CD4-positive, alpha-beta T cell treated with Interleukin-12 subunit alpha and Interleukin-12 subunit beta, for 1 hour (primary cell): ENCODE results near the gene STAB2.
"Not testable (repeated sequence)": the region's sequence is repeated elsewhere in the genome, so short reads cannot be mapped to it uniquely, and the experiment has no call there.

Source experiments
- DNase-seq: peaks from one replicate; pipeline ENCODE4 v3.0.0-alpha.2; 2020

The STAB2 gene

DNA sequence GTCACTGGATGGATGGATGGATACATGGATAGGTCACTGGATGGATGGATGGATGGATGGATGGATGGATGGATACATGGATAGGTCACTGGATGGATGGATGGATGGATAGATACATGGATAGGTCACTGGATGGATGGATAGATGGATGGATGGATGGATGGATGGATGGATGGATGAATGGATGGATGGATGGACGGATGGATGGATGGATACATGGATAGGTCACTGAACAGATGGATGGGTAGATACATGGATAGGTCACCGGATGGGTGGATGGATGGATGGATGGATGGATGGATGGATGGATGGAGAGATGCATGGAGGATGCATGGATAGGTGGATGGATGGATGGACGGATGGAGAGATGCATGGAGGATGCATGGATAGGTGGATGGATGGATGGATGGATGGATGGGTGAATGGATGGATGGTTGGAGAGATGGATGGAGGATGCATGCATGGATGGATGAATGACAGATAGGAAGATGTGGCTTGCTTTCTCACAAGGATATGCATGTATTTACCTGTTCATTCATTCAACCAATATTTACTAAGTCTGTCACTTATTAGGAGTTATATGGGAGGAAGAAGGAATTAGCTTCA lies 66.6 kb downstream of the STAB2 start:
- DNase-seq, result not testable (repeated sequence)

DNA sequence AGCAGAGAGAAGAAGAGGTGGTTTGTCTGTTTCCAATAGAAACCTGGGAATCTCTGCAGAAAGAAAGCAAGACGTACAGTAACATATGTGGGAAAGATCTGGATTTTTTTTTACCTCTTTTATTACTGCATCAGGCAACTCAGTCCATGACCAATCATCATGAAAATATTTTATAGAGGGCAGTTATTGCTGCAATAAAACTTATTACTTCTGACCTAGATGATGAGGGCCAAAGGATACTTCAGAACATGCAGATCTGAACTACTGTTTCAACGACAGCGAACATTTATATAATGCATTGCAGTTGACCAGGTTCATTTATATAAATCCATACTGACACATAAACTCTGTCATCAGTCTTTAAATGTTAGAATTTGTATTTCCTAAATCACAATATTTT lies 67.7 kb downstream of the STAB2 start:
- no peak for DNase-seq

DNA sequence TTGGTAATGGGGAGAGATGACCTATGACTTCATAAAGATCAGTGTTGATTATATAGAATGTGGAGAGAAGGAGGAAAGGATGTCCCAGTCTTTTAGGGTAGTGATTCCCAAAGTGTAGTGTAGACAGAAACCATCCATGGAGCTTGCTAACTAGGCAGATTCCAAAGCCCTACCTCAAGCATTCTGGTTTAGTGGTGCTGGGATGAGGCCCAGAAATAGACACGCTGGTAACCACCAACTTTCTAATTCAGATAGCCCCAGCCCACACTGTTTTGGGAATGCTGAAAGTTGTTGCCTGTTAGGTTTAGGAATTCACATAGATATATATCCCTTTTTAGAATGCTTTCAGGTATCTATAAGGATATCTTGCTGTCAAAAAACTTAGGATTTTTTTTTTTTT lies 69.2 kb downstream of the STAB2 start:
- no peak for DNase-seq

DNA sequence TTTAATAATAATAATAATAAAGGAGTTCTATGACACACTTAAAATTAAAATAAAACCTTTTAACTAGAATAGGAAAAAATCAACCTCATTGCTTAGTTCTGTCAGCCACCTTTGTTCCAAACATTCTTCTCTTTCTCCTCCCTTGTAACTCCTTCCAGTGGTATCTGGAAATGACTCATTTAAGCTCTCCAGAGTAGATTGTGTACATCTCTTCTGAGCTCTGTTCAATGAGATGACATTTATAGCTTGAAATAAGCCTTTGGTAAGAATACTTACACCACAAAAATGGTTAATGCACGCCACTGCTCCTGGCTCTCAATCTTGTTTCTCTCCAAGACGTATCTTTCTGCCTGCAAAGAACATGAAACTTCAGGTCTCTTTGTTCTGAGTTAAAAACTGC lies 70.3 kb downstream of the STAB2 start:
- no peak for DNase-seq

DNA sequence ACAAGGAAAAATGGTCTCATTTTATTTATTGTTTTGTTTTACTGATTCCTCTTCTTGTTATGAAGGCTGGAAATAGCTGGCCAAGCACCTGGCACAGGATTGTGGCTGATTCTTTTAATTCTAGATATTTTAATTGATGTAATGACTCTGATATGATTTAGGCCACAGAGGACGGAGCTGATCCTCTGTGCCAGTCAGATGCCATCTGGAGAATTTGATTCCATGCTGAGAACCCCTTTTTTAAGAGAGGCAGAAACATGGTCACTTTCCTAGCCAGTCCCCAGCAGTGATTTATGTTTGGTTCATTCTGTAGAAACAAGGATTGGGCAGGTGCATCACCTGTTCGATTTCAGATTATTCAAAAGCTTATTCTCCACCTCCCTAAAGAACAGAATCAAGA lies 77.6 kb downstream of the STAB2 start:
- no peak for DNase-seq

DNA sequence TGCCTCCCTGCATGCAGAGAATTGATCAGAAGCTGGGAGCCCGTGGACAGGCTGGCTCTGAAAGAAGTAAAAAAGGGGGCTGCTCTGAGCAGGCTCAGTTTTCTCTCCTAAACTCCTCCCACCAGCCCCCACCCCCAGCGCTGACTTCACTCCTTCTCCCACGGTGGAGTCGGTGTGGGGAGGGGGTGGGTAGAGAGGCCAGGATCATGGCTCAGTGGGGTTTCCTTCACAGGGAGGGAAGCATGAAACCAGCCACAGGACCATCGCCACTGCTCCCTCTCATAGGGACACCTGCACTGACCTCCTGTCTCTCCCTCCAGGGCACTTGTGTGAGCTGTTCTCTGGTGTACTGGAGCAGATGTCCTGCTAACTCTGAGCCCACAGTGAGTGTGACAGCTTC lies 78.9 kb downstream of the STAB2 start:
- DNase-seq, result no peak

DNA sequence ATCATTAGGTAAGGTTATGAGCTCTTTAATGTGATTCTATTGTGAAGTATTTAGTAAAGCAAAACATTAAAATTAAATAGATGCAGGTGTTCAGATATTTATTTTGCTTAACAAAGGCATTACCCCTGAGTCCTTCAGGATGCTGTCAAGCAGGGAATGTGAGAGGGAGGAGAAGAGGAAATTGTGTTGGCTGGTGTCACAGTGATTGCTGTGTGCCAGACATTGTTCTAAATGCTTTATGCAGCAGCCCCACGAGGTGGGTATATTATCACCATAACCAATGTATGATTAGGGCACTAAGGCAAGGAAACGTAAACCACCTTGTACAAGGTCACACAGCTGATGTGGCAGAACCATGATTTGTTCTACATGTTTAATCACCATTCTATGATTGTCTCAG lies 80.1 kb downstream of the STAB2 start:
- no peak for DNase-seq

DNA sequence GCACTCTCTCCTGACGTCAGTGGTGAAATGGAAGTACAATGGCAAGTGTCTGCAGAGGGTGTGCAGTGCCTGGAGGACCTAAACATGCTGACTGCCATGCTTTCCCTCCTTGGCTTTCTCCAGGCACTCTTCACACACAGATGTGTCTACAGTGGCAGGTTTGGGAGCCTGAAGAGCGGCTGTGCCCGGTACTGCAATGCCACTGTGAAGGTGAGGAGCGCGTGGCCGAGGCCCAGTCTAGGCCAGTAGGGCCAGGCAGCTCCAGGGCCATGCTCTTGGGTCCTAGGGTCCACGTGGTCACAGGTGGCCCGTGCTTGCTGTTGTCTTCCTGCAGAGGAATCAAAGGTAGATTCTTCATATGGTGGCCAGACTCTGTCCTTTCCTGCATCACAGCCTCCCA lies 81.4 kb downstream of the STAB2 start:
- DNase-seq, result no peak

DNA sequence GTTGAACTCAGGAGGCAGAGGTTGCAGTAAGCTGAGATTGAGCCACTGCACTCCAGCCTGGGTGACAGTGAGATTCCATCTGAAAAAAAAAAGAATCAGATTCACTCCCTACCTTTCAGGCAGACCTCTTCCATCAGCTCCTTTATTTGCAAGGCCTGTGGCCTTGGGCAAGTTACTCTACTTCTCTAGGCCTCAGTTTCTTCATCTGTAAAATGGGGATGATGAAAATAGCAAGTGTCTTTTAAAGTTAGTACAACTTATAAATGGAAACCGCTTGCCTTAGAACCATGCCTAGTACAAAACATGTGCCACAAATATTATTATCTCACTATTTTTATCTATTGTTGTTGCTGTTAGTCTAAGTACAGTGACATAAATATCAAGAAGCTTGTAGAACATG lies 84.3 kb downstream of the STAB2 start:
- DNase-seq, result no peak

DNA sequence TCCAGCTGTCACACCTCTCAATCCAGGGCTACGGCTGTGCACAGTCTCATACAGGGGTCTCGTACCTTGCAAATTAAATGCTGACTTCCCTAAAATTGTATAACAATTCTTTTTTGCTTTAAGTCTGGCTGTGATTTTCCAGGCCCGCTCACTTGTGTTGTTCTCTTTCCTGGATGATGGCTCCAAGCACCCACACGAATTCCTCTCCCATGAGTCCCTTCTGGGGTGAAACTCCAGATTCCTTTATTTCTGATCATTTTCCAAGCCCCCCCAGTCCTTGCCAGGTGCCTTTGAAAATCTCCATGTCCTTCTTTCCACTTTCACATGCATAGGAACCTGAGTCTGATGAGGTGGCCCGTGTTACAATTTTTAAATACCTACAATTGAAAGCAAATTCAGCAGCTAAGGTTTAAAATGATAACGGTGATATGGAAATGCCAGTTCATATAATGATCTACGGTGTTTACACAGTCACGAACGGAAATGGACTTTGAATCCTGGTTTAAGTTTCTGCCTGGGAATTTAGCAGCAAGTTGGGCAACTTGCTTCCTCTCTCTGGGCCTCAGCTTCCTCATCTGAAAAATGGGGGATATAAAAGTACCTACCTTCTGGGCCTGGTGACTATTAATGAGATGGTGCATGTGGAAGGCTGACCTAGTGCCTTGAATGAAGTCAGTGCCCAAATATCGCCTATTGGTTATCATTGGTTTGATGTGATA lies 85.5 kb downstream of the STAB2 start:
- no peak for DNase-seq

DNA sequence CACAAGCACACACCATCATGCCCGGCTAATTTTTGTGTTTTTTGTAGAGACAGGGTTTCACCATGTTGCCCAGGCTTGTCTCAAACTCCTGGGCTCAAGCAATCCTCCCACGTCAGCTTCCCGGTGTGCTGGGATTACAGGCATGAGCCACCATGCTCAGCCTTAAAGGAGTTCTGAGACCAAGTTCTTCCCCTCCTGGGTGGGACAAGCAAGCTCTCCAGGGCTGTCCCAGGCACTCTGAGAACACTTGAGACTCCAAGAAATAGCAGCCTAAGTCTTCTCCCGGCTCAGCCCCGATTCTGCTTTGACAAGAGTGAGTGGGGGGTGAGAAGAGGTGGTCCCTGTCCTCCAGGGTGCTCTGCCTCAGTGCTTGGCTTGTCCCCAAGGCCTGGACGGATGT lies 86.4 kb downstream of the STAB2 start:
- no peak for DNase-seq

DNA sequence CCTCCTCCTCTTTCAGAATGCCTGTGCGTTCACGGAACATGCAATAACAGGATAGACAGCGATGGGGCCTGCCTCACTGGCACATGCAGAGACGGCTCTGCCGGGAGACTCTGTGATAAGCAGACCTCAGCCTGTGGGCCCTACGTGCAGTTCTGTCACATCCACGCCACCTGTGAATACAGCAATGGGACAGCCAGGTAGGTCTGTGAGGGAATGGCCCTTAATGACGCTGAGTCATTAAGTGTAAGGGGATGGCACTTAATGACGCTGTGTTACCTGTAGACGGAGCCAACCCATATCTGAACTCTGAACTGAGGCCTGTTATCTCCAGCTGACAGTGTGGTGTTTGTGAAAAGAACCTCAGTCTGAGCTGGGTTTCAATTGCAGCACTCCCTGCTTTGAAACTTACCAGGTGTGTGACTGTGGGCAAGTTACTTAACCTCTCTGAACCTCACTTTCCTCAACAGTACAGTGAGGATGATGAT lies 86.9 kb downstream of the STAB2 start:
- DNase-seq, result no peak

DNA sequence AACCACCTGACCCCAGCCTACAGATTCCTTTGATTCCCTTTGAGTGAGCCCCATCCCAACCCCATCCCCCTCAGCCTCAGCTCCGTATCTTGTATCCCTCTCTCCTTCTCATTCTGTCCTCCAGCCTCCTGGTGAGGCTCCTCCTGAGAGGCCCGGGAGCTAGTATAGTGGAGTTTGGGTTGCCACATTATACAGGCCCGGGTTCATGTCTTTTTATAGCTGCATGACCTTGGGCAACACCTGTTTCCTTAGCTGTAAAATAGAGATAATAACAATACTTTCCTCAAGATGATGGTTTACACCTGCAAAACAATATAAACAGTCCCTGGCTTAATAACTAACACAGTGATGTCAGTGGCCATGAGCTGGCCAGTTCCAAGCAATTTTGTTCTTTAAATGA lies 89.8 kb downstream of the STAB2 start:
- no peak for DNase-seq

DNA sequence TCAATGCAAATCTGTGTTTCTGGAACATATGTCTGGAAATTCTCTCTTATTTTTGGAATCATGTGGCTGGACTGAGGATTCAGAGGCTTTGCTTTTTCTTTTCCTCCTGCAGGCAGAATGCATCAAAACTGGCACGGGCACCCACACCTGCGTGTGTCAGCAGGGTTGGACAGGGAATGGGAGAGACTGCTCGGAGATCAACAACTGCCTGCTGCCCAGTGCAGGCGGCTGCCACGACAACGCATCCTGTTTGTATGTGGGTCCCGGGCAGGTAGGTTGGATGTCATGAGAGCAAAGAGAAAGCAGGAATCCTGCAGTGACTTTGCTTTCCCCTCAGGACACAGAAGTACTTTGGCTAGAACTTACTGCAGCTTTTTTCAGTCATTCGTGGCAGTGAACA lies 90.3 kb downstream of the STAB2 start:
- no peak for DNase-seq

DNA sequence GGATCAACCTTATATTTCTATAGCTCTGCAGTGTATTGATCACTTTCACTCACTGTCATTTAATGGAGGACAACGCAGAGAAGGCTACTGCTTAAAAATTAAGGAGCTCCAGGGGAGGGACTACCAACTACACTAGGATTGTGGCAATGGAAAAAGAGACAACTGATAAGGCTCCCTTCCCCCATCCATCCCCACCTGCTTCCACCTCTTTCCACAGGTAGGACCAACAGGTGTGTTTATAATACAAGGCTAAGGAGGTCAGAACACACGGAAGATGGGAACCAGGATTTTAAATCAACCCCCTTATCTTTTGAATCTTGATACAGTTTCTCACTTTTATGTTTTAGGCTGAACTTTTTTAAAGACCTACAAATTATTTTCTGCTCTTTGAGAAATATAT lies 90.8 kb downstream of the STAB2 start:
- DNase-seq, result no peak

DNA sequence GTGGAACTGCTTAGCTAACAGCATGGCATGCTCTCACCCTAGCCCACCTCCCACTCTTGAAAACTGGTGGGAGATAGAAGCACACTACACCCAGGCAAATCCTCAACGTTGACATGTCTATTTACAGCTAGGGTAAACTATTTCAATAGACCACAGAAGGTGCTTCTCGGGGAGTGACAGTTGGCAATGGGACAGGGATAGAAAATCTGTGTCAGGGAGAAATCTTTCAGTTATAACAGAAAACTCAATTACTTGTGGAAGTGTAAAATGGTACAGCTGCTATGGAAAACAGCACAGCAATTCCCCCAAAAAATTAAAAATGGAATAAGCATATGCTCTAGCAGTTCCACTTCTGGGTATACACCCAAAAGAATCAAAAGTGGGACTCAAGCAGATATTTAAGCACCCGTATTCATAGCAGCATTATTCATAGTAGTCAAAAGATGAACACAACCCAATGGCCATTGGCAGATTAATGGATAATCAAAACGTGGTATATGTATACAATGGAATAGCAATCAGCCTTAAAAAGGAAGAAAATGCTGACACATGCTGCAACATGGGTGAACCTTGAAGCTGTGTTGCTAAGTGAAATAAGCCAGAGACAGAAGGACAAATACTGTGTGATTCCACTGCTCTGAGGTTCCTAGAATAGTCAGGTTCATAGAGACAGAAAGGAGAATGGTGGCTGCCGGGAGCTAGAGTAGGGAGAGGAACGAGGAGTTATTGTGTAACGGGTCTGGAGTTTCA lies 92.5 kb downstream of the STAB2 start:
- no peak for DNase-seq

DNA sequence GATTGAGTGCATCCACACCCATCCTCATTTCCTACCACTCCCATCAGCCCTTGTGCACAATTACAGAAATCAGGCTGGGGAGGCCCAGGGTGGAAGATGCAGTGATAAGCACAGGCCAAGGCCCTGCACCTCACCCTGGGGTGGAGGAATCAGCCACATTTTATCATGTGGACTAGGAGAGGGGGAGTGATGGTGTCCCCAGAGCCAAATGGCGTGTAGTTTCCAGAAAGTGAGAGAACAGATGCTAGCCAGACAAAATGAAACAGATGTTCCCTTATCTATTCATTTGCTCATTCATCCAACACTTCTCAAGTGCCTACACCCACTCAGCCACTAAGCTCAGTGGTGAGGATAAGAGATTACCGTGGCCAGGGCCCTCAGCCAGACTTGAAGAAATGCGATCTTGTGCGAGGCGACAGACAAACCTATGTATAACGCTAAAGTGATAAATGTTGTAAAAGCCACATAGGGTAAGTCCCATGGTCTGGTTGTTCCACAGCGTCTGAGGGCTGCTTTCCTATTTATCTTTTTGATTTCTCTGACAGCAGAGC lies 93.6 kb downstream of the STAB2 start:
- no peak for DNase-seq

DNA sequence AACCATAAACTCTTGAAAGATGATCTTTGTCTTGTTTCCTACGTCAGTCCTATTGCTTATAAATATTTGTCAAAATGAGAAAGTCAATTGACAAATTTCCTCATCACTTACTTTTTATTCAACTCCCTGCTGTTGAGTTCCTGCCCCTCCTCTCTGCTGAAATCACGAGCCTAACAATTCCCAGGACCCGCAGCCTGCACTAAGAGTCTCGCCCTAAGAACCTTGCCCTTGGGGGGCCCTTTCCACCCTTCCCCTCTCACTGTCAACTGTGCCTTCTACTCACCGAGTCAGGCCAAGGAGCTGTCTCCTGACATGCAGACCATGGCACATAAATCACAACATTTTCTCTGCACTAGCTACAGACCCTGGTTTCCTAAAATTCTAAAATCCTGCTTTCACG lies 99.0 kb downstream of the STAB2 start:
- DNase-seq, result no peak

DNA sequence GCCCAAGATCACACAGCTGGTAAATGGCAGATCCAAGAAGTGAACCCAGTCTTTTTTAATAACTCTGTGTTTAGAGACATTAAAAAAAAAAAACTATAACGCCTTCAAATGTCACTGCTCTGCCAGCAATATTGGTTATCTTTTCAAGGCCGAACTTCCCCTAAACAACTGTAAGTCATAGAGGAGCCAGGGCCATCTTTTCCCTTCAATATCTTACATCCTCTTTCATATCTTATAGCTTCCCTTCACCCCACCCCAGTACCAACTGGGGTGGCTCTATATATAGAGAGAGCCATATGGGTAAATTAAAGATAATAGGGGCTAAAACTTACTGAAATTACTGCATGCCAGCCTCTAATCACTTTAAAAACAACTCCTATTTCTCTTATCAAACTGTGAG lies 100.2 kb downstream of the STAB2 start:
- no peak for DNase-seq

DNA sequence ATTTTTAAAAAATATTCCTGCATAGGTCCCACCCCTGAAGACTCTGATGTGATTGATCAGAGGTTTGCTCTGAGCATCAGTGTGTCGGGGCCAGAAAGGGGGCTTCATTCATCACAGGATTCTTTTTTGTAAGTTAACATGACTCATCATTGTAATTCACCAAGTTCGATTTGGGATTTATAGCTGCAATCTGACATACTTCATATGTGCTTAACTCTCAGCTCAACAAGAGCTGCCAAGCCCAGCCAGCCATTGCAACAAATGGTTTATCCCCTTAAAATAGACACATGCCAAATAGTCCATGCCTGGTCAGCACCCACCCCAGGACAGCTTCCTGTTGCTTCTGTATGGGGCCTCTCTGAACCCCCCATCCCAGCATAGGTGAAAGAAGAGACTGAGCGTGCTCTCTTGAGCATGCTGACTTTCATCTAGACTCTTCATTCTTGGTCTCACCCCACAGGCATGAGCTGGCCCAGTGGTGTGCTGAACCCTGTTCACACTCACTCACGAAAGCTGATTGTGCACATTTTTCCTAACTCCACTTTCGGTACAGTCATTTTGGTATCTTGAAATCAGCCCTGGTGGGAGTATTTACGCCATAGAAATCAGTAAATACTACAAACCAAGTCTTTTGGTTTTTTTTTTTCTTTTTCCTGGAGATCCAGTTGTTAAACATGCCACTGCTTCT lies 101.4 kb downstream of the STAB2 start:
- DNase-seq, result no peak

DNA sequence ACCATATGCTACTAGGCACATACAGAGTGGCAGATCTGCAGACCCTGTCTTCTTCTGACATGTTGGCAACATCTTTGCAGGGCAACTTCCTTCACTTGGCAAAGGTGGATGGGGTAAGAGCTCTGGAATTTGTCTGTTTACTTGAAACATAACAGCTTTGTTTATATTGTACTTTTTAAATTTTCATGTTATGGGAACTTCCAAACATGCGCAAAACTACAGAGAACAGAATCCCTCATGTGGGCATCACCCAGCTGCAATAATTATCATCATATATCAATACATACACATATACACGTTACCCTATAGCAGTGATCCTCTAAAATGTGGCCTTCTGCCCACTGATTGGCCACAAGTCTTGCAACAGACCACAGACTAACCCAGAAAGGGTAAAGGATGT lies 103.4 kb downstream of the STAB2 start:
- no peak for DNase-seq

DNA sequence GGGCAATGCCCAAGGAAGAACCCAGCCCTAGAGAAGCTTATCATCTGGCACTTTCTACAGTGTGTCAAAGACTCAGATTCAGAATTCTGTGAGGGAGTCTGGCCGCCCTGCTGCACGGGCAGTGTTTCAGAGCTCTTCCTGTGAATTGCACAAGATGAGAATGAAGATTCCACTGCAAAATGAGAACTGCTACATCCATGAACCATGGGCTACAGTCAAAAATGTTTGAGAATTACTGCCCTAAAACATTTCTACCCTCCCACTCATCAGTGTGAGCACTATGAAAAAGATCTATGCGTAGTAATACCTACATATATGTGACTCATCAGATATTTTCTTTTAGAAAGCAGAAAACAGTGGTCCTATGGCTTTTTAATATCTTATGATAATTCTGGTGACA lies 104.0 kb downstream of the STAB2 start:
- no peak for DNase-seq

DNA sequence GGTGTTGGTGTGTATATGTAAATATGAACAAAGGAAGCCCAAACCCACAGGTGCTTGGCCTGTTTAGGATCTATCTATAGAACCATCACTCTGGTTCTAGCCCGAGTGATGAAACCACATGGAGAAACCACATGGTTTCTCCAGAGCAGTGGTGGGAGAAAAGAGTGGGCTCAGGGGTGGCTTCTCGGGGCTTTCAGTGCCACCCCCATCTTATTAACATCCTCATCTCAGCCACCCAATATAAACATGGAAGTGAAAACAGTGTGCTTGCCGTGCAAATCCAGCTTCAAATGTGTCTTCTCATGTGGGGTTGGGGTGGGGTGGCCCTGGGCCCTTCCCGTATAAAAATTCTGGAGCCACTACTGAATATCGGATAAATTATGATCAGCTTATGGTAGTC lies 109.0 kb downstream of the STAB2 start:
- DNase-seq, result no peak
